Stimulated activated CD4-positive, alpha-beta T cell treated with anti-CD3 and anti-CD28 coated beads, Interleukin-2, amount 100 ng/mL, for 24 hours (primary cell): ENCODE data around the gene SOWAHD.
A peak's percentile ranks its signal among the peaks of the same experiment; 100 is the strongest.
"Not testable (repeated sequence)": the region's sequence is repeated elsewhere in the genome, so short reads cannot be mapped to it uniquely, and the experiment has no call there.

ENCODE experiments used
- DNase-seq, 2 donors: peaks; one replicate each; pipeline ENCODE4 v3.0.0-alpha.2; 2020

SOWAHD gene

DNA sequence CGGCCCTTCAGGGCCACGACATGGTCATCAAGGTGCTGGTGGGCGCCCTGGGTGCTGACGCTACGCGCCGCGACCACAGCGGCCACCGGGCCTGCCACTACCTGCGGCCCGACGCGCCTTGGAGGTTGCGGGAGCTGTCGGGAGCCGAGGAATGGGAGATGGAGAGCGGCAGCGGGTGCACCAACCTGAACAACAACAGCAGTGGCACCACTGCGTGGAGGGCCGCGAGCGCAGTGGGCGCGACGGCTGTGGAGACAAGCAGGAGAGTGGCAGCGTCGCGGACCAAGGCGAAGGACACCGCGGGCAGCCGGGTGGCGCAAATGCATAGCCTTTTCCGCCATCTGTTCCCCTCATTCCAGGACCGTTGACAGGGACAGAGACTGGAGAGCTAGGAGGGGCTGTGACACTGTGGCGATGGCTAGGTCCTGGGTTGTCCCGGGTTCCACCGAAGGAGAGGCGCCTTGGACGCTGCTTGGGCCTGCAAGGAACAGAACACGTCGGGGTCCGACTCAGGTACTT is 919 bp downstream of the SOWAHD start:
- DNase-seq, result no peak

DNA sequence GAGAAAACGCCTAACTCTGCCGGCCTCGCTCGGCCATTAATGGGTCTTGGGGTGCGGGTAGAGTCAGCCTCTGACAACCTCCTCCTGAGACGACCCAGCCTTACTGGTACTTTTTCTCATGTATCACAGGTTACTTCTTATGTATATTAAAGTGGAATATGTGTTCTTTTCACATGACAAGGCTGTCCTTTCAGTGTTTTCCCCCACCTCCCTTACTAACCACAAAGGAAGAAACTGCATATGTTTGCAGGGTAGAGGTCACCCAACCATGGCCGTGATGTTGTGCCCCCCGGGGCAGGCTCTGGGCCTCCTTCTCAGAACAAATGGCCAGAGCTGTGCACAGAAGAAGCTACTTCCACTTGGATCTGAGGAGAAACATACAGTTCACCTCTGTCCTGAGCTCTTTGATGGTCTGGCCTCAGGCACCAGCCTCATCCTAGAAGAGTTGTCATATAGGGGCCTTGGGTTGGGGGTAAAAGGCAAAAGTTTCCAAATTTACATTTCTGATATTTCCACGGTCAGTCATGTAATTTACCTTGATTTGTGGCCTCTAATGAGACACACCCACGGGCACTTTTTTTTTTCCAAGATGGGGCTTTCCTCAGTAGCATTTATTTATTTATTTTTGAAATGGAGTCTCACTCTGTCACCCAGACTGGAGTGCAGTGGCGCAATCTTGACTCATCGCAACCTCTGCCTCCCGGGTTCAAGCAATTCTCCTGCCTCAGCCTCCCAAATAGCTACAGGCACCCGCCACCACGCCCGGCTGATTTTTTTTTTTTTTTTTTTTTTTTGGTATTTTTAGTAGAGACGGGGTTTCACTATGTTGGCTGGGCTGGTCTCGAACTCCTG is 1.9 kb downstream of the SOWAHD start:
- DNase-seq, result no peak

- DNase-seq, result no peak
These were observed 4.3 kb downstream of the SOWAHD start for GRCh38 chrX:119762718-119763117.

DNA sequence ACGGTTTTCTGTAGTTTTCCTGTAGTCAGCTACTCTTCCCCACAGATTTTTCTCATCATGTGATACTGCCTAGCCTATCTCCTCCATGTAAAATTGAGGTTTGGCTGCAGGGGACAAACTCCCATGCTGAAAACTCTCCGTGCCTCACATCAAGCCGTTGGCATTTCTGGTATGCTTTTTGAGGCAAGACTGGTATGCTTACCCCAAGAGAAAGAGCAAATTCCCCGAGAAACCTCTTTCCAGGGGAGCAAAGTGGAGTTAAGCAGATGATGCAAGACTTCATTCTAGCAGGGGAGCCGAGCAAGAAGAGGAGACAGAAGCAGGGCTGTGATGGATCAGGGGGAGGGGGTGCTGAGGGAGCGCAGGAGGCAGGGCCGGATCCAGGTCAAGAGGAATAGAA is 4.8 kb downstream of the SOWAHD start:
- no peak for DNase-seq

- no peak for DNase-seq
These were observed 5.5 kb downstream of the SOWAHD start for GRCh38 chrX:119763836-119764387.

- not testable (repeated sequence) for DNase-seq
These were observed 10.0 kb downstream of the SOWAHD start for GRCh38 chrX:119768436-119768835.

- not testable (repeated sequence) for DNase-seq
These were observed 11.0 kb downstream of the SOWAHD start for GRCh38 chrX:119769388-119769787.

GRCh38 chrX:119775517-119776238 is 17.3 kb downstream of the SOWAHD start:
- DNase-seq, result no peak

- no peak for DNase-seq
These were observed 20.4 kb downstream of the SOWAHD start for GRCh38 chrX:119778829-119779228.

- no peak for DNase-seq
These were observed 24.6 kb downstream of the SOWAHD start for GRCh38 chrX:119783026-119783425.

- DNase-seq, result peak; percentile 52 to 56
These were observed 26.5 kb downstream of the SOWAHD start for GRCh38 chrX:119784747-119785446.

- peak; percentile 44 to 53 for DNase-seq
These were observed 32.6 kb downstream of the SOWAHD start for GRCh38 chrX:119790977-119791436.

- peak; percentile 78 to 80 for DNase-seq
These were observed 33.2 kb downstream of the SOWAHD start, which contains the start of gene RPL39 for GRCh38 chrX:119791437-119792231. RPL39 (minus strand) TSS chrX:119791630; CDS start chrX:119791576, 54 bp downstream.

GRCh38 chrX:119801253-119802221 is 43.1 kb downstream of the SOWAHD start:
- no peak for DNase-seq

- DNase-seq, result no peak
These were observed 44.2 kb downstream of the SOWAHD start for GRCh38 chrX:119802546-119802945.

DNA sequence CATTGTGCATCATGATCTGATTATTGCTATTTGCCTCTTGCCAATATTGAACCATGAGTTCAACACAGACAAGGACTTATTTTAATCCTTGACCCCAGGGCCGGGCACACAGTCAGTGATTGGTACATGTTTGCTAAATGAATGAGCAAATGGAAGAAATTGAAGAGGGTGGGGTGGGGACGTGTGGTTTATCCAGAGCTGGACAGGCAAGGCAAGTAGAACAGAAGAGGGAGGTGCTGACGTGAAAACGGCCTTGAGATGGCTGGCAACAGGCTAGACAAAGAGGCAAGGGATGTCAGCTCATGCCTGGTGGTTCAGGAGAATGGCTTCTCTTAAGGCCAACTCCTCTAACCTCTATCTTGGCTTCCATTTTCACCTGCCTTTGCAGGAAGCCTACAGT is 50.1 kb downstream of the SOWAHD start:
- DNase-seq, result not testable (repeated sequence)

DNA sequence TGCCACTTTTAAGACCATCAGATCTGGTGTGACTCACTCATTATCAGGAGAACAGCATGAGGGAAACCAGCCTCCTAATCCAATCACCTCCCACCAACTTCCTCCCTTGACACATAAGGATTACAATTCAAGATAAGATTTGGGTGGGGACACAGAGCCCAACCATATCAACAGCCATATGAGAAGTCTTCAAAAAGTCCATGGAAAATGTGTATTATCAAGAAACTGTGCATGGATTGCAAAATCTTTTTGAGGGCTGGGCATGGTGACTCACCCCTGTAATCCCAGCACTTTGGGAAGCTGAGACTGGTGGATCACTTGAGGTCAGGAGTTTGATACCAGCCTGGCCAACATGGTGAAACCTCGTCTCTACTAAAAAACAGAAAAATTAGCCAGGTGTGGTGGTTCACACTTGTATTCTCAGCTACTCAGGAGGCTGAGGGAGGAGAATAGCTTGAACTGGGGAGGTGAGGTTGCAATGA is 50.8 kb downstream of the SOWAHD start:
- DNase-seq, result no peak
